ENCODE measurements around the gene SRC.
A peak's percentile ranks its signal among the peaks of the same experiment; 100 is the strongest.

The SRC gene

GRCh38 chr20:37305079-37305478, 40.9 kb upstream of the SRC start:
- Histone ChIP-seq H3K27me3 (no peaks in the 10 kb centered on the region), H3K36me3 (peaks cover 84% of the 10 kb centered on the region), H3K4me3 (no peak overlapping the region), H3K4me2 (peak overlapping the region; percentile 67), H3K27ac (no peak overlapping the region), H4K20me1 (peaks cover 50% of the 10 kb centered on the region), H3K9ac (peak overlapping the region; percentile 24; the same call in 1 of the 2 replicates), H3K9me3 (no peaks in the 10 kb centered on the region), H3K4me1 (peaks cover 31% of the 10 kb centered on the region)
- TF ChIP-seq Cebpa-rat (IDR thresholded peaks at IDR 0.05) = no peak

DNA sequence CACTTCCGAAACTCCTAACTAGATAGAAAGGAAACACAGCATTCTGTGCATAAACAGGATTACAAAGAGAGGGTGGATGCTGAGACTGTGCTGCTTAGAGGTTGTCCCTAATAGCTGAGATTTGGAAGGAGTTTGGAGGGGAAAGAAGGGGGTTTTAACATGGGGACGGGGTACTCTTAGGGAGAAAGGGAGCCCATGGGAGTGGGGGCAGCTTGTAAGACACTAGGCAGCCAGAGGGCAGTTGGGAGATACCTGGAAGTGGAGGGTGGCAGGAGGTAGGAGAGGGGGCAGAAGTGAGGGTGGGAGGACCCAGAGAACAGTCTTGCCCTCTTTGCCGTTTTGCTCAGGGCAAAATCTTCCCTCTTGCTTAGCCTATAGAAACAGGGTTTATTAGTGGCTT, 40.1 kb upstream of the SRC start:
- Histone ChIP-seq H3K4me2 (no peak overlapping the region; the same call in 1 of the 2 replicates), H4K20me1 (peaks cover 58% of the 10 kb centered on the region), H3K36me3 (peaks cover 84% of the 10 kb centered on the region)

GRCh38 chr20:37308086-37309050, 37.6 kb upstream of the SRC start:
- no peaks in the 10 kb centered on the region for H3K27me3 ChIP-seq
- H3K4me2 ChIP-seq = no peak overlapping the region
- no peak overlapping the region for H3K9ac ChIP-seq
- H3K9me3 ChIP-seq = no peaks in the 10 kb centered on the region
- H4K20me1 ChIP-seq = peaks cover 67% of the 10 kb centered on the region
- no peak for TF ChIP-seq Cebpa-rat (IDR thresholded peaks at IDR 0.05)
- H3K4me3 ChIP-seq = no peak overlapping the region
- peaks cover 83% of the 10 kb centered on the region for H3K36me3 ChIP-seq
- H3K27ac ChIP-seq = no peak overlapping the region
- H3K4me1 ChIP-seq = peaks cover 30% of the 10 kb centered on the region

More for the DNA sequence above, 40.1 kb upstream of the SRC start:
- Histone ChIP-seq H3K9ac (no peak overlapping the region; the same call in 1 of the 2 replicates), H3K9me3 (no peaks in the 10 kb centered on the region), H3K4me3 (no peak overlapping the region), H3K4me1 (peaks cover 31% of the 10 kb centered on the region), H3K27ac (peak overlapping the region; percentile 32; the same call in 1 of the 2 replicates), H3K27me3 (no peaks in the 10 kb centered on the region)
- no peak for TF ChIP-seq Cebpa-rat (IDR thresholded peaks at IDR 0.05)

- Histone ChIP-seq H3K27me3 (no peaks in the 10 kb centered on the region), H4K20me1 (peaks cover 74% of the 10 kb centered on the region), H3K4me1 (peaks cover 28% of the 10 kb centered on the region), H3K36me3 (peaks cover 87% of the 10 kb centered on the region), H3K9ac (no peak overlapping the region), H3K9me3 (no peaks in the 10 kb centered on the region), H3K27ac (no peak overlapping the region), H3K4me3 (no peak overlapping the region), H3K4me2 (no peak overlapping the region)
- TF ChIP-seq Cebpa-rat (IDR thresholded peaks at IDR 0.05) = no peak
Measured at GRCh38 chr20:37309290-37309689, 36.6 kb upstream of the SRC start.

GRCh38 chr20:37309936-37310590, 35.9 kb upstream of the SRC start:
- Histone ChIP-seq H3K9ac (no peak overlapping the region), H3K4me1 (peaks cover 28% of the 10 kb centered on the region), H3K9me3 (no peaks in the 10 kb centered on the region), H3K27me3 (no peaks in the 10 kb centered on the region), H4K20me1 (peaks cover 72% of the 10 kb centered on the region), H3K4me3 (no peak overlapping the region), H3K36me3 (peaks cover 83% of the 10 kb centered on the region), H3K4me2 (no peak overlapping the region), H3K27ac (no peak overlapping the region)
- TF ChIP-seq Cebpa-rat (IDR thresholded peaks at IDR 0.05) = no peak

DNA sequence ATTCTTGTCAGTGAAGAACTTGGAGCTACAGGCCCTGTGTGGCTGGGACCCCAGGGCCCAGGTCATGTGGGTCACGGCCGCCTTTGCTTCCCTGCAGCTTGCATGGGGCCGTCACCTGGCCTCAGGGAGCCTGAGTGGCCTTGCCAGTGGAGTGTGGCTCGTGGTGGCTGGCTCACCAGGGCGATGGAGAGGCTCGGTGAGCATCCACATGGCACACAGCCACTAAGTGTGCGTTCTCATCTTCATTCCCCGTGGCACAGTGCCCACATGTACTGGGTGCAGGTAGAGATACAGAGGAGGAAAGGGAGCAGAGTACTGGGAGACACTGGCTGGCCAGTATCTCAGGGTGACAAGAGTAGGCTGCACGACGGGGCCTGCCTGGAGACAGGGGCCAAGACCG, 35.0 kb upstream of the SRC start:
- Histone ChIP-seq H3K9ac (no peak overlapping the region), H3K4me1 (peaks cover 28% of the 10 kb centered on the region), H3K36me3 (peaks cover 79% of the 10 kb centered on the region), H3K4me3 (no peak overlapping the region), H3K9me3 (no peaks in the 10 kb centered on the region), H3K27ac (no peak overlapping the region), H4K20me1 (peaks cover 72% of the 10 kb centered on the region), H3K27me3 (no peaks in the 10 kb centered on the region), H3K4me2 (no peak overlapping the region)
- TF ChIP-seq Cebpa-rat (IDR thresholded peaks at IDR 0.05) = no peak

DNA sequence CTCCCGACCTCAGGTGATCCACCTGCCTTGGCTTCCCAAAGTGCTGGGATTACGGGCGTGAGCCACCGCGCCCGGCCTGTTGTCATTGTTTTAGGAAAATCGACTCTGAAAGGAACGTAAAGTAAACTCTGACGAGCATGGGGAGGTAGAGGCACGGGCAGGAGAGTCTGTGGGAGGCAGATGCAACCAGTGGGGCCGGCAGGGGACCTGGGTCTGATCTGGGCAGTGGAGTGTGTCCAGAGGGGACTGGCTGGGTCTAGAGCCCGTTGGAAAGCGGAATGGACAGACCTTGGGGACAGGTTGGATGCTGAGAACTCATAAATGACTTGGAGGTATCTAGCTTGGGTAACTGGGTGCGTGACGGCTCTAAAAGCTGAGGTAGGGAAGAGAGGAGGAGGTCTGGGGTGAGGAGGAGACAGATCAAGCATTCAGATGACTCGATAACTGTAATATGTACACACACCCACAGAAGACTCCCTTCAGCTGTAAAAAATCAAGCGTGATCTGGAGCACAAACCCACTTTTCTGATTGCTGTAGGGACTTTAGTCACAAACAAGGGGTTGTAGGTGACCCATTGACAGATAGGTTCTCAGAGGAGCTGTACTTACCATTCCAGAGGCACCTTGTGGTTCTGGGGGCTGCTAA, 34.1 kb upstream of the SRC start:
- Histone ChIP-seq H4K20me1 (peaks cover 70% of the 10 kb centered on the region), H3K4me3 (no peak overlapping the region), H3K9ac (no peak overlapping the region), H3K9me3 (no peaks in the 10 kb centered on the region), H3K27me3 (no peaks in the 10 kb centered on the region), H3K36me3 (peaks cover 70% of the 10 kb centered on the region), H3K27ac (no peak overlapping the region), H3K4me1 (peaks cover 33% of the 10 kb centered on the region), H3K4me2 (no peak overlapping the region)
- TF ChIP-seq Cebpa-rat (IDR thresholded peaks at IDR 0.05) = no peak

DNA sequence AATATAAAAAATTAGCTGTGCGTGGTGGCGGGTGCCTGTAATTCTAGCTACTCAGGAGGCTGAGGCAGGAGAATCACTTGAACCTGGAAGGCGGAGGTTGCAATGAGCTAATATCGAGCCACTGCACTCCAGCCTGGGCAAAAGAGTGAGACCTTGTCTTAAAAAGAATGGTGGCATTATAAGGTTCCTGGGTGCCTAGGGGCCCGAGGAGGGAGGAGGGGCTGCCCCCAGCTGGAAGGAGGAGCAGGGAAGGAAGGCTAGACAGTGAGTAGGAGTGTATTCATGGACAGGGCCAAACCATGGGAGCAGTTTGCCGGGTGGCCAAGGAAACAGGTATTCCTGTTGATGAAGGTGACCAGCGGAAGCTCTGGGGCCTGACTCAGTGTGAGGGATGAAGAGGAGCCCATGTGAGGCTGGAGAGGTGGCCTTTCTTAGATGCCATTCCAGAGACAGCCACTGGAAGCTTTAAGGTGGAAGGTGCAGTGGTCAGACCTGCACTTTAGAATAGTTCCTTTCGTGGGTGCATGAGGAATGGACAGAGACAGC, 32.3 kb upstream of the SRC start:
- Histone ChIP-seq H3K4me1 (peaks cover 51% of the 10 kb centered on the region), H3K4me3 (no peak overlapping the region), H3K27me3 (no peaks in the 10 kb centered on the region), H3K9me3 (no peaks in the 10 kb centered on the region), H4K20me1 (peaks cover 68% of the 10 kb centered on the region), H3K36me3 (peaks cover 69% of the 10 kb centered on the region), H3K27ac (peak overlapping the region; percentile 80; the same call in 1 of the 2 replicates), H3K4me2 (no peak overlapping the region), H3K9ac (no peak overlapping the region)
- TF ChIP-seq Cebpa-rat (IDR thresholded peaks at IDR 0.05) = no peak

GRCh38 chr20:37314099-37314498, 31.8 kb upstream of the SRC start:
- Histone ChIP-seq H3K4me1 (peaks cover 56% of the 10 kb centered on the region), H3K9me3 (no peaks in the 10 kb centered on the region), H3K9ac (0 out of 2 replicates have a peak overlapping the region, but pooled peaks have one; percentile 21), H3K27ac (peak overlapping the region; percentile 80), H3K4me2 (no peak overlapping the region), H3K36me3 (peaks cover 64% of the 10 kb centered on the region), H4K20me1 (peaks cover 63% of the 10 kb centered on the region), H3K4me3 (no peak overlapping the region), H3K27me3 (no peaks in the 10 kb centered on the region)
- TF ChIP-seq Cebpa-rat (IDR thresholded peaks at IDR 0.05) = no peak

All from BLaER1 (cell line).